ENCODE results near the gene CTF1. TPM values are rescaled to one million over a fixed set of nuclear protein-coding genes. Genes with fewer than 3 reads are reported as not detected.
A peak's percentile ranks its signal among the peaks of the same experiment; 100 is the strongest.

The CTF1 gene
- total RNA-seq, 2 donors from 2014 or later, result 0.15 to 0.26 TPM

DNA sequence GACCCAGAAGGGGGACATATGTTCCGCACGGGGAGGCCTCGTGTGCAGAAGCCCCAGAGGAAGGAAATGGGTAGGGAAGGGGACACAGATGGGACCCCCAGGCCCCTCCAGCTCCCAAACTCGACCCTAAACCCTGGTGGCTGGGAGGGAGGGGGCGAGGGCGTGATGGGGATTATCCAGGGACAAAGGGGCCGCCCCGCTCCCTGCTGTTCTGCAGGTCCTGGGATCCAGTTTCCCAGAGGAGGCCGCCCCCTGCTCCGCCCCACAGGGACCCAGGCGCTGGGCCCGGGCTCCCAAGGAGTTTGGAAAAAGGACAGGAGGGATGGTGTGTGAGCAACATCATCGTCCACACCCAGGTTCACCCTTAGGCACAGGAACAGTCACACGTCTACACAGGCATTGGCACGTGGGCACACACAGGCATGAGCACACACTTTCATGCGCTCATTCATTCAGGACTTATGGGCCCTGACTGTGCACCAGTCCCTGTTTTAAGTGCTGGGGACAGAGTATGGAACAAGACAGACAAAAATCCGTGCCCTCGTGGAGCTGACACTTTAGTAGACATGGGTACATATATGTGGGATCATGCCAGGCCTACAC is 14.1 kb downstream of the CTF1 start:
- H3K4me1 Mint-ChIP-seq, result no peaks in the 10 kb centered on the region
- no peak overlapping the region for H3K4me3 Mint-ChIP-seq
- H3K27ac Mint-ChIP-seq, result no peak overlapping the region
- no peak for ATAC-seq (replicated peaks)
- H3K36me3 Mint-ChIP-seq (ENCODE audit: low read depth), result no peaks in the 10 kb centered on the region
- no peaks in the 10 kb centered on the region for H3K9me3 Mint-ChIP-seq
- H3K27me3 Mint-ChIP-seq, result no peaks in the 10 kb centered on the region

DNA sequence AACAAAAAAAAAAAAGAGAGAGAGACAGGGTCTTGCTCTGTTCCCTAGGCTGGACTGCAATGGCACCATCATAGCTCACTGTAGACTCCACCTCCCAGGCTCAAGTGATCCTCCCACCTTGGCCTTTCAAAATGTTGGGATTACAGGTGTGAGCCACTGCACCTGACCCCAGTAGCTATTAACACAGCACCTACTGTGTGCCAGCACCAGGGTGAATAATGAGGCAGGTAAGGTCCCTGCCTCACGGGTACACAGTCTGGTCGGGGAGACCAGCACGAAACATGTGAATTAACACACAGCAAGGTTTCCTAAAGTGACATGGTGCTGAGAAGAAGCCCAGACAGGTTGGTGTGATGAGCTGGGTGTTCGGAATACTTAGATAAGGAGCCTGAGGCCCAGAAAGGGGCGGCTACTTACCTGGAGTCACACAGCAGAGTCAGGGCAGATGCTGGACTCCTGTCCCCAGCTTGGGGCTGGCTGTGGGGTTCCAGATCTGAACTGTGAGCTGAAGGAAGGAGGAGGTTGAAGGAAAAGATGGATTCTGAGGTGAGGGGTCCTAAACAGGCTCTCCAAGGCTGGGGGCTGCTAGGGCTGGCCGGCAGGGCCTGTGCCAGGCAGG is 16.5 kb downstream of the CTF1 start:
- H3K4me1 Mint-ChIP-seq, result no peaks in the 10 kb centered on the region
- H3K27ac Mint-ChIP-seq, result peak overlapping the region; percentile 63
- H3K9me3 Mint-ChIP-seq, result no peaks in the 10 kb centered on the region
- H3K36me3 Mint-ChIP-seq (ENCODE audit: low read depth), result no peaks in the 10 kb centered on the region
- no peaks in the 10 kb centered on the region for H3K27me3 Mint-ChIP-seq
- no peak overlapping the region for H3K4me3 Mint-ChIP-seq
- no peak for ATAC-seq (replicated peaks)

GRCh38 chr16:30914830-30915229 is 18.4 kb downstream of the CTF1 start:
- ATAC-seq (replicated peaks), result no peak
- Mint-ChIP-seq H3K9me3 (no peaks in the 10 kb centered on the region), H3K27ac (no peak overlapping the region), H3K4me1 (no peaks in the 10 kb centered on the region), H3K27me3 (no peaks in the 10 kb centered on the region), H3K4me3 (no peak overlapping the region), H3K36me3 (ENCODE audit: low read depth) (no peaks in the 10 kb centered on the region)

DNA sequence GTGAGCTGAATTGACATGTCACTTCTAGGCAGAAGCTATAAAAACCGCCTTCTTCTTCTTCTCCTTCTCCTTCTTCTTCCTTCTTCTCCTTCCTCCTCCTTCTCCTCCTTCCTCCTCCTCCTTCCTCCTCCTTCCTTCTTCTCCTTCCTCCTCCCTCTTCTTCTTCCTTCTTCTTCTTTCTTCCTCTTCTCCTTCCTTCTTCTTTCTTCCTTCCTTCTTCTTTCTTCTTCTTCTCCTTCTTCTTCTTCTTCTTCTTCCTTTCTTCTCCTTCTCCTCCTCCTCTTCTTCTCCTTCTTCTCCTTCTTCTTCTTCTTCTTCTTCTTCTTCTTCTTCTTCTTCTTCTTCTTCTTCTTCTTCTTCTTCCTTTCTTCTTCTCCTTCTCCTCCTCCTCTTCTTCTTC is 22.2 kb downstream of the CTF1 start:
- Mint-ChIP-seq H3K9me3 (no peaks in the 10 kb centered on the region), H3K4me3 (no peak overlapping the region), H3K36me3 (ENCODE audit: low read depth) (peaks cover 4% of the 10 kb centered on the region)

GRCh38 chr16:30920891-30921290 is 24.5 kb downstream of the CTF1 start:
- Mint-ChIP-seq H3K36me3 (ENCODE audit: low read depth) (peaks cover 11% of the 10 kb centered on the region), H3K27me3 (no peaks in the 10 kb centered on the region), H3K27ac (no peak overlapping the region), H3K4me1 (peaks cover 4% of the 10 kb centered on the region), H3K4me3 (peak overlapping the region; percentile 97), H3K9me3 (no peaks in the 10 kb centered on the region)
- ATAC-seq (replicated peaks), result no peak

More for the DNA sequence above, 22.2 kb downstream of the CTF1 start:
- Mint-ChIP-seq H3K27me3 (no peaks in the 10 kb centered on the region), H3K4me1 (no peaks in the 10 kb centered on the region), H3K27ac (no peak overlapping the region)
- no peak for ATAC-seq (replicated peaks)

- H3K36me3 Mint-ChIP-seq (ENCODE audit: low read depth), result peaks cover 16% of the 10 kb centered on the region
- peaks cover 8% of the 10 kb centered on the region for H3K4me1 Mint-ChIP-seq
- no peaks in the 10 kb centered on the region for H3K27me3 Mint-ChIP-seq
- H3K4me3 Mint-ChIP-seq, result peak overlapping the region; percentile 97
- H3K9me3 Mint-ChIP-seq, result no peaks in the 10 kb centered on the region
- H3K27ac Mint-ChIP-seq, result peak overlapping the region; percentile 99
- ATAC-seq (replicated peaks), result no peak
Measured at GRCh38 chr16:30921459-30921747, 25.0 kb downstream of the CTF1 start.

DNA sequence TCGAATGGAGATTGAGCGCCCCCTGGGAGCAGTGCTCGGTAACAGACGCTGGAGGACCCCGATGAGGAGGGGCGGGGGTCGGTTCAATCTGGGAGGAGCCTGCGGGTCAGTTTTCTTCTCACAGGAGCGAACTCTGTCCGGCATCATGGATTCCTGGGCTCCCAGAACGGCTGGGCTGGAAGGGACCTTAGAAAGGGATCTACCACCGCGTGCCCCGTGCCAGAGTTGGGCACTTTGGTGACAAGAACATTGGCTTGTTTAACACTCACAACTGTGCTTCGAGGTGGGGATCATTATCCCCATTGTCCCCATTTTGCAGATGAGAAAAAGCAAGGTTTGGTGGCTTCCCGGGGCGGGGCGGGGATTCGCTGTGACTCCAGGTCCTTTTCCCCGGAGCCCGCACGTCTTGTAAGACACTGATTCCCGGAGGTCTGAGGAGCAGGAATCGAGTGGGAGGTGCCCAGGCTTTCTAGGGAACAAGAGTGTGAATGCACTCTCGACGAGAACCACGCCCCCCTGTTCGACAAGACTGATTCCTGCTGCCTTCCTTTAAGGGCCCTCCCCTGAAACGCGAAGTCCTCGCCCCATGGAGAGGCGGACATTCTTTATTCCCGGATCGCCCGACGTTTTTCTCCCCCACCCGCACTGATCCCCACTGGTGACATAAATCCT is 25.5 kb downstream of the CTF1 start:
- Mint-ChIP-seq H3K9me3 (no peaks in the 10 kb centered on the region), H3K4me3 (peak overlapping the region; percentile 97), H3K27ac (peak overlapping the region; percentile 99), H3K27me3 (no peaks in the 10 kb centered on the region), H3K36me3 (ENCODE audit: low read depth) (peaks cover 16% of the 10 kb centered on the region), H3K4me1 (peaks cover 11% of the 10 kb centered on the region)
- ATAC-seq (replicated peaks), result no peak

- H3K36me3 Mint-ChIP-seq (ENCODE audit: low read depth), result peaks cover 16% of the 10 kb centered on the region
- H3K27ac Mint-ChIP-seq, result peak overlapping the region; percentile 99
- peak overlapping the region; percentile 97 for H3K4me3 Mint-ChIP-seq
- ATAC-seq (replicated peaks), result peak; percentile 87
- H3K4me1 Mint-ChIP-seq, result peaks cover 11% of the 10 kb centered on the region
- no peaks in the 10 kb centered on the region for H3K9me3 Mint-ChIP-seq
- no peaks in the 10 kb centered on the region for H3K27me3 Mint-ChIP-seq
Measured at GRCh38 chr16:30922420-30922959, 26.1 kb downstream of the CTF1 start.

DNA sequence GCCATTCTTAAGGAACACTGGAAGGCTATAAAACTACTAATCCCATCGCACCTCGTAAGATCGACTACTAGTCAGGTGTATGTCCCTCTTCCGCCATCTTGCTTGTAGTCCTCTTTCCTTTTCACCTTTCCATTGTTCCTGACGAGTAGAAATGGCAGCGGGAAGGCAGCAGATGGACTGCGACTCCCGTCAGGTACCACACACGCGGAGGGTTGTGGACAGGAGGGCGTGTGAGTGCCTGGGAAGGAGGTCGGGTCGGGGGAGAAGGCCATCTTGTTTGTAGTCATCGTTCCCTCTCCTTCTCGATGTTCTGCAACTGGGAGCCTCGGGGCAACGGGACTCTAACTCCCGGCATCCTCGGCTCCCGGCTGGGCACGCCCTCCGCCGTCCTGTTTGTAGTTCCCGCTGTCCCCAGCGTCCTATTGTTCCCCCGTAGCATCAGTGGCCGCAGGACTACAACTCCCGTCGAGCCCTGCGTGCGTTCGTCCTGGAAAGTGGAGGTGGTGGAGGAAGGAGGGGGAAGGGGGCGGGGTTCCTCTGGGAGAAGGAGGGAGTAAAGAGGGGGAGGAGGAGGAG is 26.6 kb downstream of the CTF1 start:
- Mint-ChIP-seq H3K27ac (peak overlapping the region; percentile 99), H3K9me3 (no peaks in the 10 kb centered on the region), H3K36me3 (ENCODE audit: low read depth) (peaks cover 16% of the 10 kb centered on the region), H3K4me3 (peak overlapping the region; percentile 97), H3K4me1 (peaks cover 11% of the 10 kb centered on the region), H3K27me3 (no peaks in the 10 kb centered on the region)
- peak; percentile 87 for ATAC-seq (replicated peaks)

- peak within 1 kb of the TSS; percentile 99 for H3K27ac Mint-ChIP-seq
- peaks cover 16% of the 10 kb centered on the region for H3K36me3 Mint-ChIP-seq (ENCODE audit: low read depth)
- H3K4me3 Mint-ChIP-seq, result peak within 1 kb of the TSS; percentile 97
- no peaks in the 10 kb centered on the region for H3K27me3 Mint-ChIP-seq
- no peaks in the 10 kb centered on the region for H3K9me3 Mint-ChIP-seq
- ATAC-seq (replicated peaks), result no peak
- peaks cover 11% of the 10 kb centered on the region for H3K4me1 Mint-ChIP-seq
Measured at GRCh38 chr16:30923554-30924075, 27.2 kb downstream of the CTF1 start, which contains the start of gene FBXL19. Gene FBXL19, plus strand, starts transcription at chr16:30923572. Its CDS starts 2,183 bp downstream, at chr16:30925755.

GRCh38 chr16:30924076-30924912 is 27.9 kb downstream of the CTF1 start:
- peaks cover 16% of the 10 kb centered on the region for H3K36me3 Mint-ChIP-seq (ENCODE audit: low read depth)
- peak overlapping the region; percentile 67 for H3K4me3 Mint-ChIP-seq
- H3K27me3 Mint-ChIP-seq, result no peaks in the 10 kb centered on the region
- peak overlapping the region; percentile 78 for H3K27ac Mint-ChIP-seq
- peaks cover 11% of the 10 kb centered on the region for H3K4me1 Mint-ChIP-seq
- no peak for ATAC-seq (replicated peaks)
- no peaks in the 10 kb centered on the region for H3K9me3 Mint-ChIP-seq

DNA sequence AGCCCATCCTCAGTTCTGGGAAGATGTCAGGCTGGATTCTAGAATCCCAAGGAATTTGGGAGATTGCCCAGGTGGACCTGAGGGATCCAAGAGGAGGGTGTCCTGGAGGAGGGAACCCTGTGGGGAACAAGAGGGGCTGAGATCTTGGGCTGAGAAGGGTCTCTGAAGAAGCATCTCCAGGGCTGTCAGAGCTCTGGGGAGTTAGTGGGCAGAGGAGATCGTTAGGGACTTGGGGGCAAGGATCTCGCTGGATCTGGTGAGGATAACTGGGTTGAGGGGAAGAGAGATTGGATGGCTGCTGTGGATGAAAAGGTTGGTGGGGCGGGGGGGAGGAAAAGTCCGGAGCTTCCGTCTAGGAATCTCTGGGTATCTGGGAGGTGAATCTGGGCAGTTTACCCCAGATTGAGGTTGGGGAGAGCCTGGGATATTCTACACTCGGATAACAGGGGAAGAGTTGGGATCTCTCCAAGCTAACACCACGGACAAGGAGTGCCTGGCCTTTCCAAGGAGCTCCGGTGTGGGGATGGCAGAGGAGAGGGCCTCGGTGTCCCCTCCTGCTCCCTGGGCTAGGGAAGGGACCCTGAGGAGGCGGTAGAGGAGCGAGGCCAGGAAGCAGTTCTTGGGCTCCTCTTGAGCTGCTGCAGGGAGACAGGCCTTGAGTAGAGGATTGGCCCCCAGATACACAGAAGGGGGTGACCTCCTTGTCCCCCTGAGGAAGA is 28.7 kb downstream of the CTF1 start:
- peak overlapping the region; percentile 67 for H3K4me3 Mint-ChIP-seq
- peak overlapping the region; percentile 78 for H3K27ac Mint-ChIP-seq
- no peaks in the 10 kb centered on the region for H3K9me3 Mint-ChIP-seq
- no peaks in the 10 kb centered on the region for H3K27me3 Mint-ChIP-seq
- peaks cover 16% of the 10 kb centered on the region for H3K36me3 Mint-ChIP-seq (ENCODE audit: low read depth)
- ATAC-seq (replicated peaks), result no peak
- H3K4me1 Mint-ChIP-seq, result peaks cover 11% of the 10 kb centered on the region

- Mint-ChIP-seq H3K9me3 (no peaks in the 10 kb centered on the region), H3K36me3 (ENCODE audit: low read depth) (peaks cover 20% of the 10 kb centered on the region), H3K27me3 (no peaks in the 10 kb centered on the region), H3K4me1 (peaks cover 11% of the 10 kb centered on the region), H3K27ac (no peak overlapping the region), H3K4me3 (no peak overlapping the region)
- ATAC-seq (replicated peaks), result no peak
Measured at GRCh38 chr16:30925632-30925987, 29.2 kb downstream of the CTF1 start.

Data from activated T-helper 17 cell treated with anti-CD3 and anti-CD28 coated beads, Interleukin-2, amount 50 U/mL, for 72 hours (primary cell).